ENCODE results near the gene PNCK.

Gene PNCK

DNA sequence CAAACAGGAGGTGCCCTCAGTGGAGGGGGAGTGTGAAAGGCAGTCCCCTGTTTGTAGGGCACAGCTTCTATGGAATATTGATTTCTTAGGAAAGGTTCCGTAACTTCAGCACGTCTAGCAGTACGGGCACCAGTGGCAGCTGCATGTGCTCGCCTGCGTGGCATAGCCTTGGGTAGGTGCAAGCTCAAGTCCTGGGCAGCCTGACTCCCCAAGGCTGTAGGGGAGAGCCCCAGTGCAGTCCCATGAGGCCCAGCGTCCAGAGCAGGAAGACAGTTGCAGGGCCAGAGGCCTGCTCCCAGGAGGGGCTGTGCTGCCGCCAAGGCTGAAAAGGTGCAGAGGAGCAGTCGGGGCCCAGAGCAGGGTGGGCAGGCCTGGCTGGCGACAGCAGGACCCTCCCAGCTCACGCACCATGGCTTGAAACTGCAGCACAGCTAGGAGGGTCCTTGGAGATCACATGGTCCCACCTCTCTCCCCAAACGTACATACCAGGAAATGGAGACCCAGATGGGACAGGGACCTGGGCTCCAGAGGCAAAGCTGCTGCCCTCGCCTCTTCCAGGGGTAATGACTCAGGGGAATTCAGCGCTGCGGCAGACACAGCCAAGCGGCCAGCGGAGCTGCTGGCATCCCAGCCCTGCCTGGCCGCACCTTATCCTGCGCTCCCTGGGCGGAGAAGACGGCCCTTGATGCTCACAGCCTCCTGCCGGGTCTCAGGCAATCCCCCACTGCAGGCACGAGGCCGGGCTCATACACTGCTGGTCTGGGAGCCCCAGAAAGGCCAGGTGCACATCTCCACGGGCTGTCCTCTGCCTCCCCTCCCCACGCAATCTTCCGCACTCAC, 32.7 kb downstream of the PNCK start:
- no peak for DNase-seq

- DNase-seq = no peak
Observed at GRCh38 chrX:153640045-153640686, 33.4 kb downstream of the PNCK start.

- no peak for DNase-seq
Observed at GRCh38 chrX:153639177-153640044, 34.2 kb downstream of the PNCK start.

DNA sequence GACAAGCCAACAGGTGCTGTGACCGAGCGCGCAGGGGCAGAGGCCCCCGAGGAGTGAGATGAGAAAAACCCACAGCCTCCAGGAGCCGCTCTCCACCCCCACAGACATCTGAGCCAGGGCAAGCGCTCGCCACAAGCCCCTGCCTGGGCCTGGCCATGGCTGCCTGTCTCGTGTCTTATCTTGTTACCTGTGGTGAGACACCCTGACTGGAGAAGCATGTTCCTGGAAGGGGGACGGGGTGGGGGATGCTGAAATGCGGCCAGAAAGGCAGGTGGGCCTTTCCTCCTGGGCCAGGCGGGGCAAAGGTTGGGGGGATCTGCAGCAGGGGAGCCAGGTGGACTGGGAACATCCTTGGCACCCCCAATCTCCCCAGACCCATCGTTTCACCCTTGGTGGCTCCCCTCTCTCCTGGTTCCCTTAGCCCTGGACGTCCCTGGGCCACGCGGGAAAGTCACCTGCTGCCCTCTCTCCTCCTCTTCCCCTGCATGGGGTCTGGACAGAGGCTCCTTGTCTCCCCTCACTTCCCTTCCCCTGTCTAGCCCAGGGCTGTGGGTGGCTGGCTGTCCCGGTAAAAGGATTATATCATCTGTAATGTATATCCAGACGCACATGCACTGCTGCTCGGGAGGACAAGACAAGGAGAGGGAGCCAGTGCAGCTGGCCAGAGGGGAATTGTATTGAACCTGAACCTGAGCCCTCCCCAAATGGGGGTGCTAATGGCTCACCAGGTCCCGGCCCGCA, 35.0 kb downstream of the PNCK start:
- DNase-seq = no peak

GRCh38 chrX:153638041-153638371, 35.6 kb downstream of the PNCK start:
- DNase-seq = no peak

DNA sequence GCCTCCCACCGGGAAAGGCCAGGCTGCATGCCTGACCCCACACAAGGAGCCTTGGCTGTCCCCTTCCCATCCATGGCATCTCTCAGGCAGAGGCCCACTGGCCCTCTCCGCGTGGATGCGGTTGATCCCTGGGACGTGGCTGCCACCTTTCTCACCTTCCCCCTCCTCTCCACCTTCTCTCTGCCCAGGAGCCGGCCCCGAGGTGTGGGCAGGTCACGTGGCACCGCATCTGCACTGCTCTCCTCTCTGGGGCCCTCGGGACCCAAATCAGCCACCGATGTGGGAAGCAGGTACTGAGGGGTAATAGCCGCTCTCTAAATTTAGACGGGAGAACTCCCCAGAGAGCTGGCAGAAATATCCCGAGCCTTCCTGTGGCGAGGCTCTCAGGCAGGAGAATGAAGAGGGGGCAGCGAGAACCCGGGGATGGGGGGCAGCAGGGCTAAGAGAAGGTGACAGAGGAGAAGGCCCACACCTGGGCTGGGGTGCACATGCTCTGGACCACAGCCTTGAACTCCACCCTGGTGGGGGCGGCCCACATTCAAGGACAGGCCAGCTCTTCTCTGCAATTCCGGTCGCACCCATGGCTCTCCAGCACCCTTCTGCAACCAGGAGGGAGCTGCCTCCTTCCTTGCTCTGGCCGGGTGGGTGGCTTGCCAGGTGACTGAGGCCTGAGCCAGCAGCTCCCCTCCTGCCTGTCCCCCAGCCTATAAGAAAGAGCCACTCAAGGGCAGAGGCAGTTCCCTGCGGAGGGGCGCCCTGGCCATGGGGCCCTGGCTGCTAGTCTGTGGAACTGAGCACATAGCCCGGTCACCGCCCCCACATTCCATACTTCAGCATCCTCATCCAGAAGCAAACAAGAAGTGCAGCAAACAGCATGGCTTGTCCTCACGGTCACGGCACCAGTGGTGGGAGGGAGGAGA, 36.2 kb downstream of the PNCK start:
- no peak for DNase-seq

DNA sequence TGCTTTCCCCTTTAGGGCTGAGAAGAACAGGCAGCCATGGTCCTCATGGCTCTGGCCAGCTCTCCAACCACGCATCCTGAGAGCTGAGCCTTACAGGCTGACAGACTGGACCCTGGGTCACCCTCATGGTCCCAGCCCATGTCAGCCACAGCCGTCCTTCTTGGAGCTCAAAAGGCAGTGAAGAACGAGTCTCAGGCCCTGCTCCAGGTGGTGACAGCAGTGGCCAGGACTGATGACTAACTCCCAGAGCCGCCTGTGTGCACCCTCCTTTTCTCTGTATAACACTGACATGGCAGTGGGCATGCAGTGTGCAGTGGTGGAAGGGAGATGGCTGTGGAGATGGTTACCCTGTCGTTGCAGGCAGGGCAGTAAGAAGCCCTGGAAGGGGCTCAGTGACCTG, 36.9 kb downstream of the PNCK start:
- DNase-seq = no peak

GRCh38 chrX:153635788-153636668, 37.6 kb downstream of the PNCK start:
- DNase-seq = peak in 1 of 5 donors; percentile 13

DNA sequence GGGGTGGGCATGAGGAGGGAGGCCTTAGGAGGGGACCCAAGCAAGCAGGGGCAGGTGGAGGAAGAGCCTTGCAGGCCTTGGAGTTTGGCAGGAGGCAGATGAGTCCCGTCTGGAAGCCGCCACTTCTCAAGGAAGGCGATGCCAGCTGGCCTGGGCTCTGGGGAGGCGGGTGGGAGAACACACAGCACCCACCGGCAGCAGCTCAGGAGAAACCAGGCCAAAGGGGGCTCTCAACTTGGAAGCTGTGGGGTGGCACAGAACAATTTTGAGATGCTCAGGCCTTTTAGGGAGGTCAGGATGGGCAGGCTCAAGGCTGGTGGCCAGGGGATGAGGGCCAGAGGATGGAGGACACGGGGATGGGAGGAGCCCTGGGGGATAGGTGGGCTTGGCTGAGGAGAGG, 38.2 kb downstream of the PNCK start:
- DNase-seq = no peak

DNA sequence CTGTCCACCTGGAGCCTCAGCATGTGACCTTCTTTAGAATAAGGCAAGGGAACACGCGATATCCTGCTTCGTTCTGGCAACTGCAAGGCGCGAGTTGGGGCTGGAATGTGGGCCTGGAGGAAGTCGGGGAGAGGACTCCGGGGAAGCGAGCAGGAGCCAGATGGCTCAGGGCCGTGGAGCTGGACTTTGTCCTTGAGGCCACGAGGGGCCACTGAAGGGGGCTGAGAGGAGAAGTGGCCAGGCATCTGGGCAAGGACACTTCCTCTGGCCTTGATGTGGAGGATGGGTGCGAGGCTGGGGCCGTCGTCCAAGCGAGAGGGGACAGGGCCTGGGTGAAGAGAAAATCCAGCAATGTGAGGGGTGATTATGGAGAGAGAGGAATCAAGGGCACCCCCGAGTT, 38.8 kb downstream of the PNCK start:
- no peak for DNase-seq

- DNase-seq = no peak
Observed at GRCh38 chrX:153634236-153634635, 39.4 kb downstream of the PNCK start.

DNA sequence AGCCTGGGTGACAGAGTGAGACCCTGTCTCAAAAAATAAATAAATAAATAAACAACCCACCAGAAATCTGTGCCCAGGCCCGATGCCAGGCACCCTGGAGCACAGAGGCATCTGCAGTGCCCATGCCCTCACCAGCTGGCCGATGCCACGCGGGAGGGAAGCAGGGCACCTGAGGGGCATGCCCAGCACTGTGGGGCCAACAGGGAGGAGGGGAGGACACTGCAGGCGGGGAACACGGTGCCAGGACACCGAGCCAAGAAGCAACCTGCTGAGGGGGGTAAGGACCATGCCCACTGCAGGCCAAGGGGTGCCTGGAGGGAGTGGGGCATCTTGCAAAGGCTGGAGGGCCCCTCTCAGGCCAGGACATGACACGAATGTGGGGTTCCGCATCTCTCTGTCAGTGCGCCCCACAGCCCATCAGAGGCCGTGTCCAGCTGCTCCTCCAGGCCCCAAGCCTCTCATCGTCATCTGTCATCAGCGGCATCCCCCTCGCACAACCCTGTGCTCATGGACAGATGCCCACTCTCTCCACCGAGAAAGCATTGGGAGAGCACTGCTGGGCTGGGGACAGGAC, 39.9 kb downstream of the PNCK start:
- DNase-seq = no peak

GRCh38 chrX:153633048-153633447, 40.6 kb downstream of the PNCK start:
- no peak for DNase-seq

DNA sequence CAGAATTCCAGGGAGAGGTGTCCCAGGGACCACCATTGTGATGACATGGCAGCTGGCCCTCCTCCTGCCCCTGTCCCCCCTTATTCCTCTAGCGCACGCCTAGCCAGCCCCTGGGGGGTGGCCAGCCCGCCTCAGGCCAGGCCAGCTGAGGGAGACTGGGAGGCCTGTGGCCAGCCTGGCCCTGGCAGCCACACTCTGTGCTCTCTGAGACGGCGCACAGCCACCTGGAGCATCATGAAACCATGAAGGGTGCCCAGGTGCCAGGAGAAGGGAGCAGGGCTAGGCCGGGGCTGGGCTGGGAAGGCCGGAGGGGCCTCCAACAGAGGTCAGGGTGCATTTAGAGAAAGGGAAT, 41.0 kb downstream of the PNCK start:
- no peak for DNase-seq

- DNase-seq = no peak
Observed at GRCh38 chrX:153631907-153632594, 41.6 kb downstream of the PNCK start.

DNA sequence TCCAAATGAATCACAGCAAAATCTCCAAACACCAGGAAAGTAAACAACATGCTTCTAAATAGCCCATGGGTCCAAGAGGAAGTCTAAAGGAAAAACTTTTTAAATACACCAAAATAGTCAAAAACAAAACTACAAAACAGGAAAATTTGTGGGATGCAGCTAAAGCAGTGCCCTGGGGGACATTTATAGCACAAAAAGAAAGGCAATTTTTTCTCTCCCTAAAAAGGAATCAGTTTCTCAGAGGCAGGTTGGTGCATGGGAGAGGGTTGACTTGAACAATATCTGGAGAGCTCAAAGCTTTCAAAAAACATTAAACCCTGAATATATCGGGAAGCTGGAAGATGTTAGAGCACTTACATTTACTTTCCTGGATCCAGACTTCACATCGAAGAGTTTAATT, 42.3 kb downstream of the PNCK start:
- no peak for DNase-seq

GRCh38 chrX:153628665-153629064, 44.9 kb downstream of the PNCK start:
- DNase-seq = no peak

GRCh38 chrX:153628129-153628528, 45.5 kb downstream of the PNCK start:
- DNase-seq = no peak

- DNase-seq = no peak
Observed at GRCh38 chrX:153627675-153628111, 45.9 kb downstream of the PNCK start.
